Thyroid gland (tissue), 4 donors: ENCODE results near the gene SUMF1.

ENCODE experiments used
- CTCF ChIP-seq, 6 experiments: fragments of 200-600 bp in 3 of 6; fragments of 450-650 bp in 3 of 6; sonication (generic) in 3 of 6; IDR thresholded peaks; one replicate each; pipeline ENCODE4 v1.5.1; 2016 to 2019; ENCODE audit warnings: antibody characterized with exemption in 6 of 6, mild to moderate bottlenecking in 2 of 6, inconsistent platforms in 1 of 6, moderate library complexity in 1 of 6
- POLR2A ChIP-seq, 2 donors: fragments of 450-650 bp; IDR thresholded peaks; one replicate each; pipeline ENCODE4 v1.6.1; 2017; ENCODE audit warnings: antibody characterized with exemption in 2 of 2, mild to moderate bottlenecking in 2 of 2, moderate library complexity in 1 of 2

- TF ChIP-seq POLR2A (IDR thresholded peaks at IDR 0.05) (no peak), CTCF (IDR thresholded peaks at IDR 0.05) (no peak)
Observed at GRCh38 chr3:4396006-4396405, 71.1 kb downstream of the SUMF1 start.
